Body of pancreas (tissue), 4 donors: Measurements from ENCODE around the gene KRTAP25-1. TPM values are rescaled to one million over a fixed set of nuclear protein-coding genes. Genes with fewer than 3 reads are reported as not detected.

Experiments
- ATAC-seq: fragments of 150-250 bp; one replicate; pipeline ENCODE4 v1.9.1; 2016
- DNase-seq, 4 donors: peaks; one replicate each; pipeline ENCODE4 v3.0.0-alpha.2; 2019
- H3K27ac ChIP-seq, 4 donors: fragments of 200-600 bp; sonication (generic); 1 replicate in 3 of 4; 2 replicates in 1 of 4; pipeline versions ENCODE4 v1.5.1 to v1.6.1; 2016 to 2019; ENCODE audit warnings: mild to moderate bottlenecking in 1 of 4, mixed read lengths in 1 of 4, moderate library complexity in 1 of 4
- H3K27me3 ChIP-seq, 2 donors: fragments of 200-600 bp; sonication (generic); one replicate each; pipeline ENCODE4 v1.6.0; 2016; ENCODE audit warnings: mild to moderate bottlenecking in 1 of 2
- H3K36me3 ChIP-seq, 2 donors: fragments of 200-600 bp; sonication (generic); replicated peaks in 1 of 2; 2 replicates each; pipeline ENCODE4 v1.5.1; 2016; ENCODE audit warnings: low read depth in 2 of 2; ENCODE audit not compliant: insufficient read depth in 1 of 2
- H3K4me1 ChIP-seq: fragments of 200-600 bp; sonication (generic); one replicate; pipeline ENCODE4 v1.6.0; 2016
- H3K4me3 ChIP-seq, 2 donors: fragments of 200-600 bp; sonication (generic); 1 replicate in 1 of 2; 2 replicates in 1 of 2; pipeline ENCODE4 v1.5.1; 2016 to 2019
- H3K9me3 ChIP-seq, 3 donors: fragments of 200-600 bp; sonication (generic); 1 replicate in 2 of 3; 2 replicates in 1 of 3; pipeline ENCODE4 v1.5.1; 2016
- POLR2A ChIP-seq, 3 donors: fragments of 450-650 bp; IDR thresholded peaks; one replicate each; pipeline ENCODE4 v1.6.1; 2016; ENCODE audit warnings: antibody characterized with exemption in 3 of 3, mild to moderate bottlenecking in 2 of 3
- WGBS, 2 donors: methylation state at CpG; one replicate each; pipeline ENCODE4 v1.1.5; 2017; 5-methylcytosine and 5-hydroxymethylcytosine counted together
- intact Hi-C: fragments of 100-400 bp; cut with DNase I; formaldehyde crosslinking; loops from one replicate; pipeline ENCODE4 v1.15.1; 2023
- total RNA-seq, 2 donors: library from RNA; depleted of rRNA; stranded (reverse); fragments of >200 nt; gene quantifications; one replicate each; pipeline ENCODE4 v1.1.0, GENCODE V29; 2016
- TF ChIP-seq, protein P1 (sequence below), 7 experiments: fragments of 450-650 bp in 4 of 7; fragments of 200-600 bp in 3 of 7; sonication (generic) in 3 of 7; IDR thresholded peaks; one replicate each; pipeline ENCODE4 v1.5.1; 2016 to 2019; ENCODE audit warnings: antibody characterized with exemption in 7 of 7

KRTAP25-1 gene
- total RNA-seq, 2 donors from 2014 or later, result not detected

DNA sequence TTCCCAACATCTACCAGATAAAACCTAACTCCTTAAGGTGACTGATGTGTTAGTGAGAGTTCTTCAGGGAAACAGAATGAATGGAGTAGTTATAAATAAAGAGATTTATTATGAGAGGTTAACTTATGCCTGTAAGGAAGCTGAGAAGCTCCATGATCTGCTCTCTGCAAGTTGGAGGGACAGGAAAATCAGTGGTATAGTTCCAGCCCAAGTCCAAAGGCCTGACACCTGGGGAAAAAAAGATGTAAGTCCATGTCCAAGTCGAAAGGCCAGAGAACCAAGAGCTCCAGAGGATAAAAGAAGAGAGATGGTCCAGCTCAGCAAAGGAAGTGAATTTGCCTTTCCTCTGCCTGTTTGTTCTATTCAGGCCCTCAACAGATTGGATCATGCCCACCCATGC lies 33.6 kb downstream of the KRTAP25-1 start:
- 20 to 28% methylated on average over 1 of the region's 1 CpG for WGBS, 2 donors
- H3K36me3 ChIP-seq, result no peaks in the 10 kb centered on the region
- H3K9me3 ChIP-seq, result no peaks in the 10 kb centered on the region
- H3K27ac ChIP-seq, result no peak overlapping the region
- ATAC-seq (no peak), DNase-seq (no peak)
- H3K4me3 ChIP-seq, result no peak overlapping the region
- no peaks in the 10 kb centered on the region for H3K27me3 ChIP-seq
- H3K4me1 ChIP-seq, result no peaks in the 10 kb centered on the region
- no peak for TF ChIP-seq POLR2A (IDR thresholded peaks at IDR 0.05)
- TF ChIP-seq, protein P1, sequence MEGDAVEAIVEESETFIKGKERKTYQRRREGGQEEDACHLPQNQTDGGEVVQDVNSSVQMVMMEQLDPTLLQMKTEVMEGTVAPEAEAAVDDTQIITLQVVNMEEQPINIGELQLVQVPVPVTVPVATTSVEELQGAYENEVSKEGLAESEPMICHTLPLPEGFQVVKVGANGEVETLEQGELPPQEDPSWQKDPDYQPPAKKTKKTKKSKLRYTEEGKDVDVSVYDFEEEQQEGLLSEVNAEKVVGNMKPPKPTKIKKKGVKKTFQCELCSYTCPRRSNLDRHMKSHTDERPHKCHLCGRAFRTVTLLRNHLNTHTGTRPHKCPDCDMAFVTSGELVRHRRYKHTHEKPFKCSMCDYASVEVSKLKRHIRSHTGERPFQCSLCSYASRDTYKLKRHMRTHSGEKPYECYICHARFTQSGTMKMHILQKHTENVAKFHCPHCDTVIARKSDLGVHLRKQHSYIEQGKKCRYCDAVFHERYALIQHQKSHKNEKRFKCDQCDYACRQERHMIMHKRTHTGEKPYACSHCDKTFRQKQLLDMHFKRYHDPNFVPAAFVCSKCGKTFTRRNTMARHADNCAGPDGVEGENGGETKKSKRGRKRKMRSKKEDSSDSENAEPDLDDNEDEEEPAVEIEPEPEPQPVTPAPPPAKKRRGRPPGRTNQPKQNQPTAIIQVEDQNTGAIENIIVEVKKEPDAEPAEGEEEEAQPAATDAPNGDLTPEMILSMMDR (IDR thresholded peaks at IDR 0.05), result no peak
- intact Hi-C loops, result no loop called here

DNA sequence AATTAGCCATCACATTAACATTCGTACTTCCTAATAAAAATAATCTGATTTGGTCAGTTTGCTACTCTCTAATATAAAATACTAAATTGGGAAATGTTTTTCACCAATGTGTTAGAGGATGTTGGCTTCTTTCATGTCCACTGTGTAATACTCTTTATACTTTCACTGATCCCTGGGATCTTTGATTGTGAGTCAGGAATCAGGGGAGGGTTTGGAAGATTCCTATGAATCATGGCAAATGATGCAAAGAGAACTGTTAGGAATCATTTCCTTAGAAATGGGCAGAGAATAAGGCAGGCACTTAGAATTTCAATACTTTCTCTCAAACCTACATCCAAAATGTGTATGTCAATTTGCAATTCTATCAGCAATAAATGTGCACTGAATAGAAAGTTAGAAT lies 37.5 kb downstream of the KRTAP25-1 start:
- no peak for ATAC-seq
- DNase-seq, result no peak
- WGBS, 2 donors, result 55 to 62% methylated on average over 1 of the region's 1 CpG
- Histone ChIP-seq H3K36me3 (no peaks in the 10 kb centered on the region), H3K4me3 (no peak overlapping the region), H3K27me3 (no peaks in the 10 kb centered on the region), H3K27ac (no peak overlapping the region), H3K4me1 (no peaks in the 10 kb centered on the region), H3K9me3 (no peaks in the 10 kb centered on the region)
- TF ChIP-seq POLR2A (IDR thresholded peaks at IDR 0.05), result no peak
- TF ChIP-seq, protein P1 (IDR thresholded peaks at IDR 0.05), result no peak
- intact Hi-C loops, result no loop called here

DNA sequence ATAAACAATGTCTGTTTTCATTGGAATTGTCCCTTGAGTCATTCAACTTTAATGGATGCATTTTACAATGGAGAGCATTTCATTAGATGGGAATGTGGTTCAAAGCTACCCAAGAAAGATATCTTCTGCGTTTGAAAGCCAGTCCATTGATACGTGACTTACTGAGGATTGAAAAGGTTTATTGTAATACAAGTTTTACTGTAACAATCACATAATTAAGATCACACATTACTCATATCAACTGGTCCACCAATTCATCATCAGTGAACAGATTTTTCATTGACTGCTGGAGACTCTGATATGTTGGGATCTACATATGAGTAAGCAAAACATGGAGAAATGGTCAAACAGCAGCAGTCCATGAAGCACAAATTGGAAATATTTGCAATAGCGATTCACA lies 39.4 kb downstream of the KRTAP25-1 start:
- 49 to 62% methylated on average over 3 of the region's 3 CpGs for WGBS, 2 donors
- ATAC-seq, result no peak
- intact Hi-C loops, result no loop called here

DNA sequence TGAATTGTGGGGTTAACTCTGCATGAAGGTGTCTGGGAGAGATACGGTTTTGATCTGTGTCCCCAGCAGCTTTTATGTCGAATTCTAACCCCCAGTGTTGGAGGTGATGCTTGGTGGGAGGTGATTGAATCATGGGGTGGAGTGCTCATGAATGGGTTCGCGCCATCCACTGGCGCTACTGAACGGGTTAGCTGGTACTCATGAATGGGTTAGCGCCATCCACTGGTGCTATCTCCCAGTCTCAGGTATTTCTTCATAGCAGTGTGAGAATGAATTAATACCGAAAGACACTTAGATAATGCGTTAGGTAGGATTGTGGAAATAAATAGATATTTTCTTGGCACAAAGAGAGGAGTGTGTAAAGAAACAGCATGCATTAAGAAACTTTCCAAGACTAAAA lies 40.5 kb downstream of the KRTAP25-1 start:
- ATAC-seq (no peak), DNase-seq (no peak)
- intact Hi-C loops, result no loop called here
- no peak for TF ChIP-seq POLR2A (IDR thresholded peaks at IDR 0.05)
- TF ChIP-seq, protein P1 (IDR thresholded peaks at IDR 0.05), result no peak
- Histone ChIP-seq H3K4me3 (no peak overlapping the region), H3K36me3 (no peaks in the 10 kb centered on the region), H3K9me3 (no peaks in the 10 kb centered on the region), H3K27ac (no peak overlapping the region), H3K27me3 (no peaks in the 10 kb centered on the region), H3K4me1 (no peaks in the 10 kb centered on the region)
- WGBS, 2 donors, result 78 to 80% methylated on average over 9 of the region's 9 CpGs

More for the DNA sequence above, 39.4 kb downstream of the KRTAP25-1 start:
- Histone ChIP-seq H3K4me1 (no peaks in the 10 kb centered on the region), H3K9me3 (no peaks in the 10 kb centered on the region), H3K27ac (no peak overlapping the region), H3K36me3 (no peaks in the 10 kb centered on the region), H3K27me3 (no peaks in the 10 kb centered on the region), H3K4me3 (no peak overlapping the region)
- no peak for DNase-seq
- TF ChIP-seq, protein P1 (IDR thresholded peaks at IDR 0.05), result no peak
- no peak for TF ChIP-seq POLR2A (IDR thresholded peaks at IDR 0.05)

DNA sequence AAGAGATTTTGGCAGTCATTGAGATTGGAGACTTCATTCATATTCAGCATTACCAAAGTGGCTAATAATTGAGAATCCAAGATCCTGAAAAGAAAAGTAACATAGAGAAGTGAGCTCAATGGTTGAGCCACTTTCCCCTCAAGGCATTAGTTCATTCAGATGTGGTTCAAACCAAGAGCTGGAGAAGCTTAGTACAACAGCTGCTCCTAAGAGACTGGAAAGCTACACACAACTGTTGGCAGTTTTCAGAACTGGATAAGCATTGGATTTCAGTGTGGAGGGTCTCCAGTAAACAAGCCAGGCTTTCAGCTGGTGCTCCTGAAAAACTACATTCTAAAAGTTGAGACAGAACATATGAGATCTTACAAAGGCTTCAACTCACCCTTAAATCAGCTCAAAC lies 44.3 kb downstream of the KRTAP25-1 start:
- TF ChIP-seq, protein P1 (IDR thresholded peaks at IDR 0.05), result no peak
- no peak for TF ChIP-seq POLR2A (IDR thresholded peaks at IDR 0.05)
- Histone ChIP-seq H3K4me3 (no peak overlapping the region), H3K4me1 (no peaks in the 10 kb centered on the region), H3K27ac (no peak overlapping the region), H3K36me3 (no peaks in the 10 kb centered on the region), H3K9me3 (no peaks in the 10 kb centered on the region), H3K27me3 (no peaks in the 10 kb centered on the region)
- DNase-seq (no peak), ATAC-seq (no peak)
- intact Hi-C loops, result no loop called here
